Thoracic aorta (tissue), 2 donors: ENCODE results near the gene OPTN. TPM values are rescaled to one million over a fixed set of nuclear protein-coding genes. Genes with fewer than 3 reads are reported as not detected.
A peak's percentile ranks its signal among the peaks of the same experiment; 100 is the strongest.

Source experiments
- ATAC-seq: fragments of 150-250 bp; one replicate; pipeline ENCODE4 v1.8.0; 2017; ENCODE audit warnings: low read depth; ENCODE audit not compliant: insufficient number of reproducible peaks, low FRiP score
- DNase-seq: peaks from one replicate; pipeline ENCODE4 v3.0.0-alpha.2; 2020; ENCODE audit warnings: low spot score
- H3K27ac ChIP-seq, 2 donors: fragments of 200-600 bp; sonication (generic); 1 replicate in 1 of 2; 2 replicates in 1 of 2; pipeline ENCODE4 v1.5.1; 2016; ENCODE audit warnings: mild to moderate bottlenecking in 2 of 2, moderate library complexity in 2 of 2
- H3K27me3 ChIP-seq: fragments of 200-600 bp; sonication (generic); replicated peaks from 2 replicates; pipeline ENCODE4 v1.6.0; 2016; ENCODE audit warnings: mild to moderate bottlenecking; ENCODE audit not compliant: insufficient read depth
- H3K36me3 ChIP-seq: fragments of 200-600 bp; sonication (generic); one replicate; pipeline ENCODE4 v1.5.1; 2016
- H3K4me1 ChIP-seq, 2 donors: fragments of 200-600 bp; sonication (generic); 1 replicate in 1 of 2; 2 replicates in 1 of 2; pipeline versions ENCODE4 v1.5.1 to v1.6.0; 2016; ENCODE audit warnings: low read depth in 2 of 2, mild to moderate bottlenecking in 1 of 2; ENCODE audit not compliant: control insufficient read depth in 1 of 2
- H3K4me3 ChIP-seq: fragments of 200-600 bp; sonication (generic); 2 replicates; pipeline ENCODE4 v1.5.1; 2016; ENCODE audit warnings: mild to moderate bottlenecking
- H3K9me3 ChIP-seq: fragments of 200-600 bp; sonication (generic); 2 replicates; pipeline ENCODE4 v1.5.1; 2016
- CTCF ChIP-seq: fragments of 200-600 bp; sonication (generic); IDR thresholded peaks from one replicate; pipeline ENCODE4 v1.5.1; 2019; ENCODE audit warnings: antibody characterized with exemption
- total RNA-seq, 2 donors: library from RNA; depleted of rRNA; stranded (reverse); fragments of >200 nt; gene quantifications; one replicate each; pipeline versions ENCODE4 v1.1.0 to v1.2.3, GENCODE V29; 2016

OPTN gene
- total RNA-seq, 2 donors from 2014 or later = 55.8 to 70.3 TPM

GRCh38 chr10:13095929-13096328 is 4.0 kb upstream of the OPTN start:
- no peak for DNase-seq
- Histone ChIP-seq H3K4me3 (no peak overlapping the region), H3K27me3 (no peaks in the 10 kb centered on the region), H3K9me3 (no peaks in the 10 kb centered on the region), H3K27ac (no peak overlapping the region), H3K4me1 (peaks cover under 1 to 20% of the 10 kb centered on the region in 2 donors), H3K36me3 (no peaks in the 10 kb centered on the region)
- no peak for ATAC-seq
- TF ChIP-seq CTCF = no peak

DNA sequence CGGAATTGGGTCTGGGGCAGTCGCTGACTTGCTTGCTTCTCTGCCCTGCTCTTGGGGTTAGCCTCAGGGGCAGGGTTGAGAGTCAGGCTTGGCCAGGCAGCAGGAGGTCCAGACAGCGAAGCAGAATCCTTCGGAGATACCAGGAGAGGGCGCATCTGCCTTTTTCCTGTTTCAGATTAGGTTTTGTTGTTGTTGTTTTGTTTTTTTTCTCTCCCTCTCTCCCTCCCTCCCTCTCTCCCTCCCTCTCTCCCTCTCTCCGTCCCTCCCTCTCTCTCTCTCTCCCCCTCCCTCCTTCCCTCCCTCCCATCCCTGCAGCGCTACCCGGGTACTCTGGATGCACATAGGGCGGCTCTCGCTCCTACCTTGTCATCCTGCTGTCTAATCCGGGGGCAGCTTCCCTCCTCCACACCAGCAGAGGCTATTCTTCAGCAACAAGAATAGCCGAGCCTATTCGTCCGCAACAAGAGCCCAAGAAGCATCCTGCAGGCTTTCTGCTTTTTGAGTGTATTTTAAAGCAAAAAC is 758 bp upstream of the OPTN start:
- Histone ChIP-seq H3K4me3 (peak overlapping the region; percentile 87), H3K4me1 (peaks cover 14 to 26% of the 10 kb centered on the region in 2 donors), H3K27me3 (no peaks in the 10 kb centered on the region), H3K9me3 (no peaks in the 10 kb centered on the region), H3K27ac (peak overlapping the region; percentile 74 to 92), H3K36me3 (no peaks in the 10 kb centered on the region)
- peak; percentile 4 for ATAC-seq
- DNase-seq = no peak
- no peak for TF ChIP-seq CTCF

DNA sequence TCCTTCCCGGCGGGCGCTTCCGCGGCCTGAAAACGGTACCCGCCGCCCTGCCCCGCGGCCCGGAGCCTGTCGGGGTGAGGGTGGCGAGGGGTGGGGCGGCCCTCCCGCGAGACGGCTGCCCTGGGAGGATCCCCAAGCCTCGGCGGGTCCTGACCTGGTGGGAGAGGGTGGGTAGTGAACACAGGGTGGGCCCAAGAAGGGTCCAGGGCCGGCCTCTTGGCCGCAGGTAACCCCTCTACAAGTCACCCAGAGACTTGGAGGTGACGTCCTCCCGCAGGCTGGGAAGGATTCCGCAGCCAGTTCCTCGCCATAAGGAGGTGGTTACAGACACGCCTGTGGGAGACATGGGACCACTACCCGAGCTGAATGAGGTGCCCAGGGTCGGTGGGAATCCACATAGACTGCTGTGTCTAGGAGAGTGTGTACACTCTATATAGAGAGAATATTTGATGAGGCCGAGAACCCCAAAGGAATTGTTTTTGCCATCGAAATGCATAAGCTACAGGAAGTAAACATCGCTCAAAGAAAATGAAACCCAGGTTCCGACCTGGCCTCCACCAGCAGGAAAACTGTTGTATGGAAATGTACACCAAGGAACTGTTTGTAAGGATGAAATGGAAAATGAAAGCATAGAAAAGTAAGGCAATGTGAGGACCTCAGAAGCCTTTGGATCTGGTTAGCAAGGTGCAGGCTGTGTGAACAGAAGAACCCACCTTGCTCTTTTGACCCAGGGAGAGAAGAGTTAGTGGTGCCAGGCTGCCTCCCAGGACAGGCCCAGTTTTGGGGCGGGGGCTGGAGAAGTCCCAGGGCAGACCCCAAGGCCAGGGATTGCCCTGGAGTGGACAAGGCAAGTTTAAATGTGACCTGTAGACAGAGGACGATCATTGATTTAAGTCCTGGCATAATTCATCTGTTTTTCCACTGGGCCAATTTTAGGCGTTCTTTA is 659 bp downstream of the OPTN start:
- peak overlapping the region; percentile 87 for H3K4me3 ChIP-seq
- H3K27ac ChIP-seq = peak overlapping the region; percentile 89 to 92
- no peak for TF ChIP-seq CTCF
- H3K4me1 ChIP-seq = peaks cover 14 to 32% of the 10 kb centered on the region in 2 donors
- no peaks in the 10 kb centered on the region for H3K27me3 ChIP-seq
- no peak for DNase-seq
- no peaks in the 10 kb centered on the region for H3K36me3 ChIP-seq
- H3K9me3 ChIP-seq = no peaks in the 10 kb centered on the region
- no peak for ATAC-seq

- H3K9me3 ChIP-seq = no peaks in the 10 kb centered on the region
- peaks cover 14 to 37% of the 10 kb centered on the region in 2 donors for H3K4me1 ChIP-seq
- no peak for DNase-seq
- no peak for TF ChIP-seq CTCF
- H3K4me3 ChIP-seq = peak overlapping the region; percentile 60
- no peak for ATAC-seq
- H3K27ac ChIP-seq = peak overlapping the region; percentile 54 to 68
- no peaks in the 10 kb centered on the region for H3K36me3 ChIP-seq
- no peaks in the 10 kb centered on the region for H3K27me3 ChIP-seq
These were observed 2.2 kb downstream of the OPTN start for GRCh38 chr10:13102002-13102794.

DNA sequence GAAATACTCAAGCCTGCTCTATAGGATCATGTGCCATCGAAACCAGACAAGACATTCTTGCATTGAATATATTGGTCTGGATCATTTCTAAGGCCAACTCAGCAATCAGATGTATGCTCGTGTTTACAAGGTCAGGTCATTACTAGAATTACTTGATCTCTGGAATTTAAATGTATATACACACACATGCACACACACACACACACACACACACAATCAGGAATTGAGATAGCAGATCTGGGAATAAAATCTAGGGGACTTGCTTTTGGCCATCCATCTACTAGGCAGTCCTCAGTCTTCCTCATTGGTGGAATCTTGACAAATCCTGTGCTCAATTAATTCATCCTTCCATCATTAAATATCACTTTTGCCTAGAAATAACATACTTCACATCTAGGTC is 3.6 kb downstream of the OPTN start:
- H3K4me1 ChIP-seq = peaks cover 14 to 37% of the 10 kb centered on the region in 2 donors
- no peaks in the 10 kb centered on the region for H3K36me3 ChIP-seq
- H3K9me3 ChIP-seq = no peaks in the 10 kb centered on the region
- TF ChIP-seq CTCF = no peak
- no peak for DNase-seq
- H3K27me3 ChIP-seq = no peaks in the 10 kb centered on the region
- H3K27ac ChIP-seq = no peak overlapping the region
- ATAC-seq = no peak
- no peak overlapping the region for H3K4me3 ChIP-seq
